ENCODE data around the gene ARSJ. TPM values are rescaled to one million over a fixed set of nuclear protein-coding genes. Genes with fewer than 3 reads are reported as not detected.

Gene ARSJ
- total and polyA plus RNA-seq, 8 donors: 5.3 to 23.6 (median 7.5) TPM

DNA sequence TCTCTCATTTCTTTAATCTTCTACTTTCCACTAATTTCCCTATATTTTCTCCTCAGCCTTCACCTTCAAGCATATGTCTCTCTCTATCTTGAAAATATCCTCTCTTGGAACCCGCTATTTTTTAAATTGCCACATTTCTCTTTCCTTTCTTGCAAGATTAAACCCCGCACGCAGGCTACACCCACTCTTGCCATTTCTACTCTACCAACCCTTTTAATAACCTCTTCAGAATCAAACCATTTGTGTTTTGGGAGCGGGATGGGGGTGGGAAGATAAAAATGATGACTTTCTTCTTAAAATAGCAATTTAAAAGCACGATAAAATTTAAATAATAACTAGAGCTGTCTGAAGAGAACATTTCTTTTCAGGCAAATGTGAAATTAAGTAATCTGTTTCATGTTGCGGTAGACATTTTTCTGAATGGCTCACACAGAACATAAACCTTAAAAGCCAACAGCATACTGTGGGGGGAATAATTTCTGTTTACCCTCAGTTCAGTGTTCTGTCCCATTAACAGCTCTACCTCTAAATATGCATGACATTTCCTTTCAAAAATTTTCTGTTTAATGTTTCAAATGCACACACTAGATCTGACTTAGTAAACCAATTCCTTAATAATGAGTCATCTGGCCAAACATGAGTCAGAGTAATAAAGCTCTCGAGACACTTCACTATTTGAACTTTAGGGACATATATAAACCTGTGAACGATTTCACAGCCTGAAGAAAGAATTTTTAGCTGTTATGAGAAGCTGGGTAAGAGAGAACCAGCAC lies 20.5 kb downstream of the ARSJ start:
- ATAC-seq (peak; percentile 82), DNase-seq (peak in 1 of 4 donors; percentile 58)
- intact Hi-C loops (cut with DNase I): no loop called here
- no peaks in the 10 kb centered on the region for H3K9me3 ChIP-seq
- peak overlapping the region; percentile 53 to 87 for H3K27ac ChIP-seq
- no peak overlapping the region for H3K4me3 ChIP-seq
- H3K36me3 ChIP-seq: no peaks in the 10 kb centered on the region
- H3K27me3 ChIP-seq: no peaks in the 10 kb centered on the region
- H3K4me1 ChIP-seq: no peaks in the 10 kb centered on the region
- TF ChIP-seq, protein P1, sequence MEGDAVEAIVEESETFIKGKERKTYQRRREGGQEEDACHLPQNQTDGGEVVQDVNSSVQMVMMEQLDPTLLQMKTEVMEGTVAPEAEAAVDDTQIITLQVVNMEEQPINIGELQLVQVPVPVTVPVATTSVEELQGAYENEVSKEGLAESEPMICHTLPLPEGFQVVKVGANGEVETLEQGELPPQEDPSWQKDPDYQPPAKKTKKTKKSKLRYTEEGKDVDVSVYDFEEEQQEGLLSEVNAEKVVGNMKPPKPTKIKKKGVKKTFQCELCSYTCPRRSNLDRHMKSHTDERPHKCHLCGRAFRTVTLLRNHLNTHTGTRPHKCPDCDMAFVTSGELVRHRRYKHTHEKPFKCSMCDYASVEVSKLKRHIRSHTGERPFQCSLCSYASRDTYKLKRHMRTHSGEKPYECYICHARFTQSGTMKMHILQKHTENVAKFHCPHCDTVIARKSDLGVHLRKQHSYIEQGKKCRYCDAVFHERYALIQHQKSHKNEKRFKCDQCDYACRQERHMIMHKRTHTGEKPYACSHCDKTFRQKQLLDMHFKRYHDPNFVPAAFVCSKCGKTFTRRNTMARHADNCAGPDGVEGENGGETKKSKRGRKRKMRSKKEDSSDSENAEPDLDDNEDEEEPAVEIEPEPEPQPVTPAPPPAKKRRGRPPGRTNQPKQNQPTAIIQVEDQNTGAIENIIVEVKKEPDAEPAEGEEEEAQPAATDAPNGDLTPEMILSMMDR (IDR thresholded peaks at IDR 0.05): no peak

DNA sequence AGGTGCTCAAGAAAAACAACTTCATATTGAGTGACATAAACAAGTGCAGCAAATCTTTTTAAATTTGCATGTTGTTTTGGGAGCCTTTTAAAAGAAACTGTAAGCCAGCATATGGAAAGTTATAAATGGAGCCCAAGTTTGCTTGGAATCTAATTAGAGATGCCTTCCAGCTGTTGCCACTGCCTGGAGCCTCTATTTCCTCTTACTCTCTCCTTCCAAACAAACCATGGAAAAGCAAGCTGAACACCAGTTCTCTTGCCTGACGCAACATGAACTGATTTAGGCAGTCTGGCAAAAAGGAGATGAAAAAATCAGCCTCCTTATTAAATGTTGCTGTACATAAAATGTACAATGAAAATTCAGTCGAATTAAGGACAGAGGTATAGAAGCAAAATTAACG lies 21.5 kb downstream of the ARSJ start:
- Histone ChIP-seq H3K36me3 (no peaks in the 10 kb centered on the region), H3K27ac (peak overlapping the region in 1 of 2 donors; percentile 53), H3K4me3 (no peak overlapping the region), H3K9me3 (no peaks in the 10 kb centered on the region), H3K4me1 (no peaks in the 10 kb centered on the region), H3K27me3 (no peaks in the 10 kb centered on the region)
- intact Hi-C loops (cut with DNase I): no loop called here
- DNase-seq (no peak), ATAC-seq (no peak)
- TF ChIP-seq, protein P1 (IDR thresholded peaks at IDR 0.05): no peak

DNA sequence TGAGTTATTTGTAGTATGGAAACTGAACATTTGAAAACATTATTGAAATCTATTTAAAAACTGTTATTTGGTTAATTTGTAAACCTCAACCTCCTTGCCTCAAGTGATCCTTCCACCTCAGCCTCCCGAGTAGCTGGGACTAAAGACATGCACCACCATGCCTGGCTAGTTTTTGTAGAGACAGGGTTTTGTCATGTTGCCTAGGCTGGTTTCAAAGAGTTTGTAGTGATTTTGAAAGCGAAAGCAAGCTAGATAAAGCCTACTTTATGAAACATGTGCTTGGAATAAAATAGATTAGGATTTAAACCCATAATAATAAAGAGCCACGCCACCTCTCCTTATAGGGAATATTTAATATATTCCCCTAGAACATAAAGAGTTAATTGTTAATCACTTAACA lies 23.5 kb downstream of the ARSJ start:
- Histone ChIP-seq H3K27me3 (no peaks in the 10 kb centered on the region), H3K27ac (no peak overlapping the region), H3K9me3 (no peaks in the 10 kb centered on the region), H3K4me1 (peaks cover 0 to 10% of the 10 kb centered on the region in 2 donors), H3K36me3 (no peaks in the 10 kb centered on the region), H3K4me3 (no peak overlapping the region)
- TF ChIP-seq, protein P1 (IDR thresholded peaks at IDR 0.05): no peak
- no peak for ATAC-seq
- intact Hi-C loops (cut with DNase I): no loop called here
- DNase-seq: no peak

DNA sequence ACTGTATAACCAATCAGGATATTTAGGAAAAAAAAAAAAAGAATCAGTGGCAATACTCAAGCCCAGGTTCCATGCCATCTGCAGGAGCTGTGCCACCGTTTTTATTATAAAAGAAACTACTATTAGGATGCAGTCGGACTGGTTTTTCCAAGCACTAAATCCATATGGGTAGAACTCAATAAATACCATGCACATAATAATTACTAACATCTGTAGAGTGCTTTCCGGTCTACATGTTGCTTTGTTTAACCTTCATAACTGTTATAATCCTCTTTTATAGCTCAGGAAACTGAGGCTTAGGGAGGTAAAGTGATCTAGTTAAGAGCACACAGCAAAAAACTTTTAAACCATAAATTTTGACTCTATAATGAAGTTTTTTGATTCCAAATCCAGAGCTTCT lies 24.0 kb downstream of the ARSJ start:
- DNase-seq (no peak), ATAC-seq (no peak)
- no peaks in the 10 kb centered on the region for H3K27me3 ChIP-seq
- H3K4me3 ChIP-seq: no peak overlapping the region
- TF ChIP-seq, protein P1 (IDR thresholded peaks at IDR 0.05): no peak
- H3K36me3 ChIP-seq: no peaks in the 10 kb centered on the region
- no peaks in the 10 kb centered on the region for H3K9me3 ChIP-seq
- intact Hi-C loops (cut with DNase I): no loop called here
- H3K27ac ChIP-seq: no peak overlapping the region
- H3K4me1 ChIP-seq: peaks cover 0 to 10% of the 10 kb centered on the region in 2 donors

DNA sequence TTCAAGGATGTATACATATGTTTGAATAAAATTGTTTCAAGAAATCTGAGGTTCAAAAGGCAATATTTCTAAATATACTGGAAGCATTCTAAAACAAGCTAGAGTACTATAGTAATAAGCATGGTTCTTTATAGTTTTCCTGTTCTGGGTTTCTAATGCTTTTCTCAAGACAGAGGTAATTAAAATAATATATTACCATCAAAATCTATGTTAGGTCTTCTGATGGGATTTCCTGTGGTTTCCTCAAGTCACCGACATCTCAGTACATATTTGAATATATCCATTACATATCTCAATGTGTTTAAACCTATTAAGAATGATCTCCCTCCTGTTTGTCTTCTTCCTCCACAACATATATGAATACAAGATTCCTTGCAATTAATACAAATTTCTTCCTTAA lies 25.6 kb downstream of the ARSJ start:
- intact Hi-C loops (cut with DNase I): loop anchor here in 1 of 2 donors (5.0 kb wide), 1 partner anchor 118 kb away; no protein-coding TSS in a partner anchor
- H3K27me3 ChIP-seq: no peaks in the 10 kb centered on the region

More for the DNA sequence above, 25.6 kb downstream of the ARSJ start:
- H3K4me1 ChIP-seq: peaks cover 0 to 10% of the 10 kb centered on the region in 2 donors
- TF ChIP-seq, protein P1 (IDR thresholded peaks at IDR 0.05): no peak
- H3K4me3 ChIP-seq: no peak overlapping the region
- no peak for DNase-seq
- H3K27ac ChIP-seq: no peak overlapping the region
- H3K9me3 ChIP-seq: no peaks in the 10 kb centered on the region
- H3K36me3 ChIP-seq: no peaks in the 10 kb centered on the region
- ATAC-seq: no peak

Data from left lung (tissue), 10 donors.